ENCODE results near the gene SGMS2.

Gene SGMS2

GRCh38 chr4:107831140-107831539, 6.4 kb downstream of the SGMS2 start:
- no peak for DNase-seq

- DNase-seq = no peak
Measured at GRCh38 chr4:107832275-107832807, 7.6 kb downstream of the SGMS2 start.

DNA sequence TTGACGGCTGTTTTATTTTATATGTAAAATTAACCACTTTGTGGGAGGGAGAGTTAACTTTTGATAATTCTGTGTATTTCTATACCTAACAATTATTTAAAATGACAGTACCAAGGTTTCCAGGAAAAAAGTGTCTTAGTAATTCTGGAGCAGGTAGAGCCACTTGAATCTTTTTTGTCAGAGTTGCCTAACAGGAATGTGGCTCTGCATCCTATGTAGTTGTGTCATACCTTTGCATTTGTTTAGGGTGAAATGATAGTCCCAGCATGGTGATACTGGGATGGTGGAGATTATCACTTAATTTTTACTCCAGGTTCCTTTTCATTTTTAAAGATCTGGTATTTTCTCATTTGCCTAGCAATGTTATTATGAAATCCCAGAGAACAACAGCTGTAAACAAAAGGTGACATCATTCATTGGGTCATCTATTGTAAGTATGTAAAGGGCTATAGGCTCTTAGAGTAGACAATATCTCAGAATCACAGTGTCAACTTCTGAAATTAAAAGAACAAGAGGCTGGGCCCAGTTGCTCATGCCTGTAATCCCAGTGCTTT, 9.6 kb downstream of the SGMS2 start:
- DNase-seq = no peak

- DNase-seq = no peak
Measured at GRCh38 chr4:107835406-107835805, 10.7 kb downstream of the SGMS2 start.

DNA sequence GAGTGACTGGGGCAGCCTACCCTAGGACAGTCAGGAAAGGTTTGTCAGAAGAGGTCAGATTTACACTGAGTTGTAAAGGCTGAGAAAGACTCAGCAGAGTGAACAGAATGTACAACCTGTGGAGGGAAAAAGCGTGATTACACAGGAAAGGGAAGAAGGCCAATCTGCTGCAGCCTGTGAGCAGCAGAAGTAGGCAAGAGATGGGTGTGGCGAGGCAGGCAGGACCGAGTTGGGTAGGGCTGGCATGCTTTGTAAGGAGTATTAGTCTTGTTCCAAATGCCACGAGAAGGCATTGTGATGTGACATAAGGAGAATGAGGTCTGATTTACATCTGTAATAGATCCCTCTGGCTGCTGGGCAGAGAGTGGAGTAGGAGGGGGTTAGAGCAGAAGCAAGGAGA, 12.6 kb downstream of the SGMS2 start:
- DNase-seq = no peak

DNA sequence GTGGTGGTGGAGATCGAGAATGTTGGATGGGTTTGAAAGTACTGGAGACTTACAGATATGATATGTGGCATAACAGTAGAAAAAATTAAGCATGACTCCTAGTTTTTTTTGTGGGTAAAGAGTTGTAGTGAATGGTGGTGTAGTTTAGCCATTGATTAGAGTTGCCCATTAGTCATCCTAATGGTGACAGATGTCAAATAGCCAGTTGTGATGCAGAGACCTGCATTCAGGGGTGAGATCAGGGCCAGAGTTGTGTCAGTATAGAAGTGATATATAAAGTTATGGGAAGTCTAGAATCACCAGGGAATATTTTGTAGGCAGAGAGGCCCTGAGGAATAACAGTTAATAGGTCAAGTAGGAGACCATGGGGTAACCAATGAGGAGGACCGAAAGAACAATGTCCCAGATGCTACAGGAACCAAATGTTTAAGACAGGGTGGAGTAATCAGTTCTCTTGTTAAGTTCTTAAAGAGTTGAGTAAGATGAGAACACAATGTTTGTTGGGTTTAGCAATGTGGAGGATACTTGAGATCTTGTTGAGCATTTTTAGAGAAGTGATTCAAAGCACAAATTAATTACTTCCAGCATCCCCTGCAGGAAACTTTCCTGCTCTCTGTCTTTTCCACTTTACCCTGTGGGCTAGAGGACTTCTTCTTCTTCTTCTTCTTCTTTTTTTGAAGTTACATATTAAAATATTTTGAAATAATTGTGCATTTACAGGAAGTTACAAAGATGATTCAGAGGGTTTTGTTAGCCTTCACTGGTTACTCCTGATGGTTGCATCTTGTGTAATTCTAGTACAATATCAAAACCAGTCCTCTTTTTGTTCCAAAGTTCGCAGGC, 13.3 kb downstream of the SGMS2 start:
- DNase-seq = no peak

- DNase-seq = no peak
Measured at GRCh38 chr4:107838861-107839565, 14.3 kb downstream of the SGMS2 start.

GRCh38 chr4:107843391-107843790, 18.7 kb downstream of the SGMS2 start:
- no peak for DNase-seq

DNA sequence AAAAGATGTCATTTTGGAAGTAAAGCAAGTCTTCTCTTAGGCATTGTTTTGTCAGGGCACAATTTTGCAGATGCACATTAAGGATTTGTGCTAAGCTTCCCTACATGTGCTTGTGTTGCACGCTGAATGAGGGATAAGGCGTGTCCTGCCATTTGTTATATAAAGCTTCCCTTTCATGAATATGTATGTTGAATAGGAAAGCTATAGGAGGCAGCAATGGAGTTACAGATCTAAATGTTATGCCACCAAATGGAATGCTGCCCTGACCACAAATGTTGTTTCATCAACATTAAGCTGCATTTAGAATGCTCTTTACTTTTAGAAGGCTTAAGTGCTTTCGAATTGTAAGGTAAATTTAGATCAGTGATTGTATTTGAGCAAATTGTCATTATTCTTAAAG, 20.9 kb downstream of the SGMS2 start:
- no peak for DNase-seq

DNA sequence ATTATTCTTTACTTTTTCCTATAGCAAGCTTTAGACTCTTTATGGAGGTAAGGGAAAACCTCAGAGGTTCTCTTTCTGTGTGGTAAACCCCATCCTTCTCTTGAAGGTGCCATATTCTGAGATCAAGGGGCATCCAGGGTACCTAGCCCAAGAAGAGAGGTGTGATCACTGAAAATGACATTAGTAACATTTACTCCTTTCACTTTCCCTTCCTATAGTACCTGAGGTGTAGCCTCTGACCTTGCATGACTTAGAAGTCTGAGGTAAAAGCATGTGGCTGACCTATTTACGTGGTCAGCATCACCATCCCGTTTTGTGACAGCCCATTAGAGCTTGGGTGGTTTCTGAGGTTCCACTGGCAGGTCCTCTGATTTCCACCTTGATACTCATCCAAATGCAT, 25.7 kb downstream of the SGMS2 start:
- DNase-seq = no peak

- DNase-seq = no peak
Measured at GRCh38 chr4:107853444-107854355, 29.0 kb downstream of the SGMS2 start.

DNA sequence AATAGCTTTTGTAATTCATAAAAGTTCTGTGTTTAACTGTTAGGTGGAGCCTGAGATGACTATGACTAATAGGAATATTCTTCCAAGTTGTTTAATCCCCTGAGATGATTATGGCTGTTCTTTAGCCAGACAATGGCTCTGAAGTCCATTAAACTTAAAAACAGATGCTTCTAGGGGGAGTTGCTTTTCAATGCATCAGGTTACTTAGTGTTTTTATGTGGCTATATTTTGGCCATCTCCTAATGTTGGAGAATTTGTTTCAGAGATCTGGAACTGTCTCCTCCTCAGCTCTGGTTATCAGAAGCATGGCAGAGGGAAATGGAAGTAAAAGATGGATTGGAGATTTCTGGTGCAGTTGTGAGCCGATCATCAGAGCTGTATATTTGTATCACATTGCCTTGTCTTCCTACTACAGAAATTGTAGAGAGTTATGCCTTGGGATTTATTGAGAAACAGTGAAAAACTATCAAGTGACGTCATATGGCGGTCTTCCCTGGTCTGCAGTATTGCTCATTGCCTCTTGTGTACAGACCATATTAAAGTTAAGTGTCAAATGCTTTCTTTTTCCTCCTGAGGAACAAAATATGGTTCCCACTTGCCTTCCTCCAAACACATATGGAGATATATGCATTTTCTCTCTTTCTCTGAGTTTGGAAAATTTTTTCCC, 29.8 kb downstream of the SGMS2 start:
- no peak for DNase-seq

DNA sequence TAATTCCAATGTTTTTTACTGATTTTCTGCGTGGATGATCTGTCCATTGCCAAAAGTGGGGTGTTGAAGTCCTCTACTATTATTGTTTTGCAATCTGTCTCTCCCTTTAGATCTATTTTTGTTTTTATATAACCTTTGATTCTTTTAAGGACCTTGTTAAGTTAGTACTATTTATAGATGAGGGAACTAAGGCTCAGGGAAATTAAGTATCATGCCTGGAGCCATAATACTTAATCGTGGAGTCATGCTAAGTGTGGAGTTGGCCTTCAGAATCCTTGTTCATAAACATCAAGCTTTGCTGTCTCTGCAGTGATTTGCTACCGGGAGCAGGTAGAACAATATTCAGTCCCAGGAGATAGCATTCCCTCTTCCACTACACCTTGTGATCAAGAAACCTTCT, 31.0 kb downstream of the SGMS2 start:
- DNase-seq = no peak

- no peak for DNase-seq
Measured at GRCh38 chr4:107856901-107857300, 32.2 kb downstream of the SGMS2 start.

DNA sequence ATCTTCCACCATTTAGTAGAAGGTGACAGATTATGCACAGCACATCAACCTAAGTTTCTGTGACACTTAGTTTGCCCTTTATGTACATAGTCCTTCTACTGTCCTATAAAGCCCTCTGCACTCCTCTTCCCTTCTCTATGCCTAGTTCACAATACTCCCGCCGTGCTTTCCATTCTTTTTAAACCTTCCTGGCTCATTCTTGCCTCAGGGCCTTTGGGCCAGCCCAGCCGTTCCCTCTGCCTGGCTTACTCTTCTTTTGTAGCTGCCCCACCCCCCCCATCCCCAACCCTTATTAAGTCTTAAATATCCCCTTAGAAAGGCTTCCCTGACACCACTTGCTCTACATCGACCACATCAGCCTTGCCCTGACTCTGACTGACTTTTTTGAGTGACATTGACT, 33.0 kb downstream of the SGMS2 start:
- DNase-seq = no peak

DNA sequence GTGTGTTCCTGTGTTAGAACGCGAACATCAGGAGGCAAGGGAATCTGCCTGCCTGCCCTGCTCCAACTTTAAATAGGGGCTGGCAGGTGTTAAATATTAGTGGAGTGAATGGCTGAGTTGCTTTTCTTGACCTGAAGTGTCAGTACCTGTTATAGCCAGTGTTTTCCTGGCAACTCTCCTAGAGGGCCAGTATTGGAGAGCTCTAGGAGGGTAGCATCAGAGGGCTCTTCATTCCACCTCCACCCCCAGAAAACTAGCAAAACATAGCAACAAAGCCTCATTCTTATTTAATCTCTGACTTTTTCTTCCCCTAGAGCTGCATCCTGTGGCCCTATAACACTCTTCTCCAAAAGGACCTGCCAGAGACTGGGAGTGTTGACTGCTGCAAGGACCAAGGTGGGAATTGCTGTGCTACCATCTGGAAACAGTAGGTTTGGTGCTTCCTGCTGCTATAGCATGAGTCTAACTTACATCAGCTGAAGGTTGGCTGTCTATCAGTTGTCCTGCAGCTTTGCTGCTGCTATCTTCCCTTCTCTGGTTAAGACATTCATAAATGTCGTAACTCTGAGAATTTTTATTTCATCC, 33.5 kb downstream of the SGMS2 start:
- DNase-seq = no peak

- no peak for DNase-seq
Measured at GRCh38 chr4:107862658-107863057, 37.9 kb downstream of the SGMS2 start.

DNA sequence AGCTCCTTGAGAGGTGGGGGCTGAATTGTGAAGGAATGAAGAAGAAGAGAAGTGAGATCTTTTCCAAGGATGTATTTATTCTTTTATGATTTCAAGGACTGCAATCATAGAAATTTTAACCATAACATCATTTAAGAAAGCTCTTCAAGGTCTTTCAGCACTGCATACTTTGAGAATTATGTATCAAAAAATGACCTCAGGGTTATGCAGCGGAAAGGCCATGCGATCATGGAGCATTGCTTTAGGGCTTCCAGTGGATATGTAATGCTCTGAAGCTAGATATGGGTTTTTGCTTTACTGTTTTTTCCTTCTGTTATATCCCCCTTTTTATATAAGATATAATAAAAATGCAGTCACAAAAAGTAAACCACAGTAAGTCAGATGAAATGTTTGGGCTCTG, 38.7 kb downstream of the SGMS2 start:
- DNase-seq = no peak

DNA sequence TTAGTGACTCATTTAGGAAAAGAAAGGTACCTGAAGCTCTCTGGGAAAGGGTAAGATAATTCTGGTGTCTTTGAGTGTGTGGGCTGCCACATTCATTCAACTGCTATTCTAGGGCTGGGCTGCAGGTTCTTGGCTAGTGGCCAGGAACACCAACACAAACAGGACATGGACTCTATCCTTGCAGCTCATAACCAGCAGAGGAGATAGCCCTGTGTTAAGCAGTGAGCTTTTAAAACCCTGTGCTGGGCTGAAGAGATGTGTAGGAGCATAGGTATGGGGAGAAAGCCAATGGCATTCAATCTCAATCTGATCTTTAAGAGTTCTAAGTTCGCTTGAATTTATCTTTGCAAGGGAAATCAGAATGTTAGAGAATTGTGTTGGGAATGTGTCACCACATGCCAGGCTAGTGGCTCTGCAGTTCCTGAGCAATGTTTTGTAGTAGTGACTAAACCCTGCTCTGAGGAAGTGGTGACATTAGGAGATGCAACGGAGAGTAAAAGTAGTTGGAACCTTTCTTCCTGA, 39.2 kb downstream of the SGMS2 start:
- peak; percentile 2 for DNase-seq

DNA sequence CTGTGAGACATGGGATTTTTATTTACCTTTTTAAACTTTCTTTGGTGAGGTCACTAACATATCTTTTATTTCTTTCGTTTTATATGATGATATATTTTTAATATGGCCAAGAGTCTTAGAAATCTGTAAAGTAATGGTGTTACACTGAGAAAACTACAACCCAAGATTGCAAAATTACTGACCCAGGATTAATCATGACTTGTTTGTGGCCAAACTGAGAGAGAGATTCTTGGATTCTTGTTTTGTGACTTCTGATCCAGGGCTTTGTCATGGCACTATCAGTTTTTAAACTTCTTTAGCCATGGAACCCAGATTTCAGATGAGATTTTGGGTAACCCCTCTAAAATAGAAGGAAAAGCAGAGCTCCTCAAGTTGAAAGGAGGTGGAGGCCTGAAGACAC, 42.0 kb downstream of the SGMS2 start:
- no peak for DNase-seq

- no peak for DNase-seq
Measured at GRCh38 chr4:107870236-107870635, 45.5 kb downstream of the SGMS2 start.

All from stimulated activated CD4-positive, alpha-beta T cell treated with anti-CD3 and anti-CD28 coated beads, Interleukin-4, amount 100 ng/mL, for 1 hour (primary cell).